HTR-8/SVneo (cell line): ENCODE data around the gene PIK3CA.
"Not testable (repeated sequence)": the region's sequence is repeated elsewhere in the genome, so short reads cannot be mapped to it uniquely, and the experiment has no call there.

Experiments
- DNase-seq: peaks from one replicate; pipeline ENCODE4 v3.0.0; 2011; ENCODE audit warnings: low spot score, mixed read lengths; ENCODE audit not compliant: insufficient read length
- FAIRE-seq: peaks from 2 replicates; lab custom pipeline; 2011; peaks lifted over from hg19 to GRCh38; lab: Jason Lieb, UNC

PIK3CA gene

DNA sequence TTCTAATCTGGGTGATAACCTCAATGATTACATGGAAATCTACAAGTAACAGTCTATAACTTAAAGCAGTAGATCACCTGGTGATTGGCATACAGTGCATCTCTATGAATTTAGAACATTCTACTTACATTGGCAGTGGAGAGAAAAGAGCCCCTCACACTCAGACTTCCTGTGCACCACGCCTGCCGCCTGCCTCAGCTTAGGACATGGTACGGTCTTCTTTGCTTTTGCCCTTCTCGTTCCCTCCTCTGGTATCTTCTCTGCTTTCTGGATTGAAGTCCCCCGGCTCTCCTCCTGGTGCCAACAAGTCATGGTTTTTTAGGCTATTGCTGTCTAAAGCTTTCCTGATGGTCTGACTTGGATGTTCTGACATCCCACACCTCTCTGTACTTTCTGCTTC, 110.7 kb downstream of the PIK3CA start:
- FAIRE-seq (no peak), DNase-seq (no peak)

- DNase-seq, FAIRE-seq: not testable (repeated sequence)
These were observed 112.0 kb downstream of the PIK3CA start for GRCh38 chr3:179259959-179260756.

DNA sequence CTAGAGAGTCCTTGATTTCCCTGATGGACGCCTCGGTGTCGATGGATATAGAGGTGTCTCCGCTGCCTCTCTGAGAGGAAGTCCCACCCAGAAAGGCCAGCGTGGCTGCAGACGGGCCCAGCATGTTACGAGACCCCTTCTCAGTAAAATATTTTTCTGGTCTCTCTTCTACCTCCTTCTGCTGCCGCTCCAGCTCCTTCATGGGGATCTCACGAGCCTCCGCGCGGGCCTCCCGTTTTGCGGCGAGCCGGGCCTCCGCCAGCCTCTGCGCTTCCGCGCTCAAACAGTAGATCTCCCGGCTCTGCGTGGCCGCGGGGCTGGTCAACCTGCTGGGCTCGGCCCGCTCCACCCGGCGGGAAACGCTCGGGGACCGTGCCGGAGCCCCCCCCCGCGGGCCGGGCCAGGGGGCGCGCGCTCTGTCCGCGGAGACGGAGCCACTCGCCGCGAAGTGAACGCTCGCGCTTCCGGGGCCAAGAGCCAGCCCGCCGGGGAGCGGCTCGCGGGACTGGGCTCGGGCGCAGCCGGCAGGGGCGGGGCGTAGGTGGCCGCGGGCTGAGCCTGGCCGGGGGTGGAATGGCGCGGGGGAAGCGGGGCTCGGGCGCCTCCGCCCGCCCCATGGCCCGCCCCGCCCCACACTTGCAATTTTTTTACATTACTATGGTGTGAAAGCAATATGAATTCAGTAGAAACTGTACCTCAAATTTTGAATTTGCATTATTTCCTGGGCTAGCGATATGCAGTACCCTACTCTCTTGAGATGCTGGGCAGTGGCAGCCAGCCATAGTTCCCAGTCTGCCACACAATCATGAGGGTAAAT, 113.0 kb downstream of the PIK3CA start:
- DNase-seq (peak; percentile 83), FAIRE-seq (no peak)

GRCh38 chr3:179263134-179263533, 115.0 kb downstream of the PIK3CA start:
- FAIRE-seq (no peak), DNase-seq (no peak)

DNA sequence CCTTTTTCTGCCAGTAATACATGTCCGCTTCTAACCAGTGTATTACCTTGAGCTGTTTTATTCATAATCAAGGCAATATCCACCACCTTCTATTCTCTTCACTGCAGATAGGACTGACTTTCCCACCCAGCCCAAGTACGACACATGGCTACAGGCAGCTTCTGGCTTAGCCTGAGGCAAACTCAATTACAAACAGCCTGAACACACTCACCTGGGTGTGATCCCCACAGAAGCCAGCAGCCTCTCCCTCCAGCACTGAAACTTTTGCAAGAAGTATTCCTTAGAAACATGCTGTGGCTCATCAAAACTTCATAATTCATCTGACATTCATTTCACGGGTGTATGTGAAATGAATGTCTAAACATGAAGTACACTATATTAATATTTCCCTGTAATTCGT, 116.3 kb downstream of the PIK3CA start:
- FAIRE-seq (no peak), DNase-seq (no peak)

- DNase-seq (no peak), FAIRE-seq (no peak)
These were observed 116.9 kb downstream of the PIK3CA start for GRCh38 chr3:179265092-179265491.

DNA sequence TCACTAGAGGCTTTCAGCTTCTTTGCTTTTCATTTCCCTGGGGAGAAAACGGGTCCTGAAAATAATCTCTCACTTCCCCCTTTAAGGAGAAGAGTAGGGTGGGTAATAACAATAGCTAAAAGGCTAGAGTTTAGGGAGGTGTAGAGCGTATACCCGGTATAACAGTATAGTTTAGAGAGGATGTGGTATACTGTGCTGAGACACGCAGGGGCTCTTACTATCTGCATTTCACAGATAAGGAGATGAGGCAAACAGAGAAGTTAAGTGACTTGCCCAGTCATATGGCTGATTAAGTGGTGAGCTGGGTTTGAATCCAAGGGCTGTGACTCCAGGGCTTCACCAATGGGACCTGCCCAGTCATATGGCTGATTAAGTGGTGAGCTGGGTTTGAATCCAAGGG, 117.7 kb downstream of the PIK3CA start:
- no peak for FAIRE-seq
- DNase-seq = no peak

DNA sequence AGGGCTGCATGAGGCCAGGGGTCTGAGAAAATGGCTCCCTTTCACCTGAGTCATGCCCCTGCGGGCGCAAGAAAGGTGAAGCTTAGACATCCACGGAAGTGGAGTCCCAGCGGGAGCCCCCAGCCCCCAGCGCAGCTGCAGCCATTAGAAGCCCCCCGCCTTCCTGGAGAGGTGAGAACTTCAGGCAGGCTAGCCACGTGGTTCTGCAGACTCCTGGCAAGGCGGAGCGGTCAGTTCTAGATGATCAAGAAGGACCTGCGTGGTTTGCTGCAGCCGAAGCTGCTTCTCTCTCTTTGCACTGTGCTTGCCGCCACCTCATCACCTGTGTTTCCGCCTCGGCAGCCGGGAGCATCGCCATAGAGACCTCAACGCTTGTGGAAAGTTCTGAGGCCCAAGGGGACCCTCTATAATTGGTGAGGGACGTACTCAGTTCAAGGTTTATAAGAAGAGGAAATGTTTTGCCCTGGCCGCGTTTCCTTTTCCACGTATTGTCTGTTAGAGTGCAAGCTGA, 118.6 kb downstream of the PIK3CA start:
- FAIRE-seq (no peak), DNase-seq (no peak)

GRCh38 chr3:179268400-179269051, 120.4 kb downstream of the PIK3CA start:
- DNase-seq (no peak), FAIRE-seq (no peak)

- DNase-seq (no peak), FAIRE-seq (no peak)
These were observed 121.1 kb downstream of the PIK3CA start for GRCh38 chr3:179269152-179269707.

DNA sequence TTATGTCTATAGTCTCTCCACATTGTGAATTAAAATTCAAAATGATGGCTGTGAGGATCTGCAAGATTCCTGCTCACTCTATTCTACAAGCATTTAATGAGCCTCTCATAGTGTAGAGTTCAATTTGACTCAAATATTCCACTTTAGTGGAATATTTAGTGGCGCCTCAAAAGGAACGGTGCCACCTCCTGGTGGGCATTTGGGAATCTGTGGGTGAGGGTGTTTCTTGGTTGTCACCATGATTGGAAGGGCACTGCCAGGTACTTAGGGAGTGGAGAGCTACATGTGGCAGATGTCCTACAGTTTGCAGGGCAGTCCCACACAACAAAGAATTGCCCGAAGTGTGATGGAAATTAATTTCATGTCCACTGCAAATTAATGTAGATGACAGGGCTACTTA, 124.2 kb downstream of the PIK3CA start:
- peak; percentile 58 for FAIRE-seq
- peak; percentile 27 for DNase-seq

- FAIRE-seq, DNase-seq: not testable (repeated sequence)
These were observed 126.3 kb downstream of the PIK3CA start for GRCh38 chr3:179274434-179274833.

- FAIRE-seq (no peak), DNase-seq (no peak)
These were observed 127.8 kb downstream of the PIK3CA start for GRCh38 chr3:179276001-179276400.

DNA sequence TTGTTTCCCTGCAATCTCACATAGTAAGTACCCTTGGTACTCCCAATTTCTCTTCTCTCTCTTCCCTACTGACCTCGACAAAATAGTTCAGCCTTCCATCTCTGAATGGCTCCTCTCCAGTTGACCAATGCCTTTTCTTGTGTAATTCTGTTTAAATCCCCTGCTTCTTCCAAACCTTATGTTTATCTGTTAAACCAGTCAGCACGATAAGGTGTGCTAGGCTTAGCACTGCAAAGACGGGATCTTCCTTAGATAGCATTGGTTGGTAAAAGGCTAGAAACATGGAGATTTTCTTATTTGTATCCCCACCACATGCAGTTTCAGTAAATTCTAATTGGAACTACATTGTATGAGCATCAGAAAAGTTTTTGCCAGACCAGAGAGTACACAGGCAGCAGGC, 128.6 kb downstream of the PIK3CA start:
- DNase-seq = no peak
- FAIRE-seq = no peak

DNA sequence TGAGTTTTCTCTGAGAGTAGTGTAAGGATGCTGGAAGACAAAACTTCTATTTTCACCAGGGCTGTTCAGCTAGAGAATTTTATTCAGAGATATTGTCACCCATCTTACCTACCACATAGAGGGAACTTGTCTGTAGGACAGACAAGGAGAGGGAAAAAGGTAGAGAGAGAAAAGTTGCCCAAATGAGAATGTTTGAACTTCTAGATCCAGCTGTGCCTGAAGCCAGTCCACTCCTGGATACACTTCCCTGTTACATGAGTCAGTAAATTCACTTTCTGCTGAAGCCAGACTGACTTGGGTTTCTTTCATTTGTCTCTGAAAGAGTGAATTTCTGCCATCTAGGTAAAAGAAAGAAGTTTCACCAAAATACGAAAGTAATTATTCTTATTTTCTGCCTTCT, 130.0 kb downstream of the PIK3CA start:
- FAIRE-seq = no peak

GRCh38 chr3:179278932-179279693, 131.0 kb downstream of the PIK3CA start:
- FAIRE-seq (no peak), DNase-seq (no peak)

More for the DNA sequence above, 130.0 kb downstream of the PIK3CA start:
- no peak for DNase-seq

GRCh38 chr3:179279837-179280236, 131.7 kb downstream of the PIK3CA start:
- FAIRE-seq = no peak
- no peak for DNase-seq

DNA sequence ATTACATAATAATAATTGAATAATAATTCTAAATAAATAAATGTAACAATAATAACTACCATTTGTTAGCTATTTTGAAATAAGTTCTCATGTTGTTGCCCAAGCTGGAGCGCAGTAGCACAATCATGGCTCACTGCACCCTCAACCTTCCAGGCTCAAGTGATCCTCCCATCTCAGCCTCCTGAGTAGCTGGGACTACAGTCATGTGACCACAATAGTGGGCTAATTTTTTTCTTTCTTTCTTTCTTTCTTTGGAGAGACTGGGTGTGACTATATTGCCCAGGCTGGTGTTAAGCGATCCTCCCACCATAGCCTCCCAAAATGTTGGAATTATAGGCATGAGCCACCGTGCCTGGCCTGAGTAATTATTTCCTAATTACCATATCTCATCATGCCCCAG, 133.7 kb downstream of the PIK3CA start:
- no peak for FAIRE-seq
- DNase-seq = no peak

GRCh38 chr3:179286331-179286730, 138.2 kb downstream of the PIK3CA start:
- FAIRE-seq = no peak
- DNase-seq = no peak

DNA sequence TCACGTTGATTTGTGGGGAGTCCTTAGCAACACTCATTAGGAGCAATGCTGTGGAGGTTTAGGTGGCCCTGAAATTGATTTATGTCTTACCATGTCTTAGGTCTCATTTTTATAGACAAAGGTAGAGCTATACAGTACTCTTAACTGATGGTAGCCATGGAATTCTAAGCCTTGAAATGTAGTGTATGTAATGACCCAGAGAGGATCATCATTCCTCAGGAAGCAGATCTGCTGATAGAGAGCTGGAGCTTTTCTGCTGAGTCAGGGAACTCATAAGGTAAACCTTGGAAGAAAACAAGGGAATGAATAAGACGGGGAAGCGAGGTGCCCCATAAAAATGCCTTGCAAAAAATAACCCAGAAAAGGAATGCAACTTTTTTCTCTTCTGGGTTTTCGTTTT, 140.7 kb downstream of the PIK3CA start:
- no peak for FAIRE-seq

More for the DNA sequence above, 140.7 kb downstream of the PIK3CA start:
- no peak for DNase-seq
